ENCODE results near the gene TSPAN11.

DNA sequence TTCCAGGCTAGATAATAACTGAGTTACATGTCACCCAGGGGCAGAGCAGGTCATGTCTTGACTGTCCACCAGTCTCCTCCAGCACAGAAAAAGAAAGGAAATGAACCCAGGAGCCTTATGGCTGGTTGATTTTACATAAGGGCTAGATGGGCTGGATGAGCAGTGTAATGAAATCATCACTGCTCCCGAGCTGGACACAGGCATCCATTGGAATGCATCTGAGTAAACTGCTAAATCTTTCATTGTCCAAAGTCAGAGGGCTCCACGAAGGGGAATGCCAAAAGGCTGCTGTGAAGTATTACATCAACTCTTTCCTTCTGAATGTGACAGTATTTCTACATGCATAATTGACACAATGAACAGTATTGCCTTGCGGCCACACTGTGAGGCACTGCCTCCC, 30.1 kb upstream of the TSPAN11 start:
- TF ChIP-seq ELF4 (IDR thresholded peaks at IDR 0.05) (no peak), FOXM1 (IDR thresholded peaks at IDR 0.05; ENCODE audit: borderline replicate concordance) (no peak), ARNT (IDR thresholded peaks at IDR 0.05) (no peak), BHLHE40 (IDR thresholded peaks at IDR 0.05; ENCODE audit: borderline replicate concordance) (no peak), LEF1 (IDR thresholded peaks at IDR 0.05; ENCODE audit: borderline replicate concordance) (no peak), FOXA1 (IDR thresholded peaks at IDR 0.05) (no peak), NFRKB (IDR thresholded peaks at IDR 0.05) (no peak)

All from HEK293T (cell line).